Esophagus muscularis mucosa (tissue), 4 donors: ENCODE results near the gene PLGRKT.

ENCODE experiments used
- EP300 ChIP-seq: sonication (generic); formaldehyde crosslinking; IDR thresholded peaks from one replicate; pipeline ENCODE4 v1.6.1; 2017; ENCODE audit warnings: antibody characterized with exemption
- POLR2A ChIP-seq: fragments of 450-650 bp; IDR thresholded peaks from one replicate; pipeline ENCODE4 v1.6.1; 2017; ENCODE audit warnings: antibody characterized with exemption, moderate library complexity, mild to moderate bottlenecking, low read depth
- POLR2AphosphoS5 ChIP-seq, 2 donors: sonication (generic); formaldehyde crosslinking; IDR thresholded peaks; one replicate each; pipeline ENCODE4 v1.6.1; 2017; ENCODE audit warnings: antibody characterized with exemption in 2 of 2
- TF ChIP-seq, protein P1 (sequence below), 3 experiments: fragments of 200-600 bp in 2 of 3; fragments of 450-650 bp in 1 of 3; sonication (generic) in 2 of 3; IDR thresholded peaks; one replicate each; pipeline ENCODE4 v1.5.1; 2017 to 2019; ENCODE audit warnings: antibody characterized with exemption in 3 of 3, mild to moderate bottlenecking in 2 of 3, moderate library complexity in 1 of 3

- TF ChIP-seq POLR2AphosphoS5 (IDR thresholded peaks at IDR 0.05) (no peak), EP300 (no peak), POLR2A (no peak)
- TF ChIP-seq, protein P1, sequence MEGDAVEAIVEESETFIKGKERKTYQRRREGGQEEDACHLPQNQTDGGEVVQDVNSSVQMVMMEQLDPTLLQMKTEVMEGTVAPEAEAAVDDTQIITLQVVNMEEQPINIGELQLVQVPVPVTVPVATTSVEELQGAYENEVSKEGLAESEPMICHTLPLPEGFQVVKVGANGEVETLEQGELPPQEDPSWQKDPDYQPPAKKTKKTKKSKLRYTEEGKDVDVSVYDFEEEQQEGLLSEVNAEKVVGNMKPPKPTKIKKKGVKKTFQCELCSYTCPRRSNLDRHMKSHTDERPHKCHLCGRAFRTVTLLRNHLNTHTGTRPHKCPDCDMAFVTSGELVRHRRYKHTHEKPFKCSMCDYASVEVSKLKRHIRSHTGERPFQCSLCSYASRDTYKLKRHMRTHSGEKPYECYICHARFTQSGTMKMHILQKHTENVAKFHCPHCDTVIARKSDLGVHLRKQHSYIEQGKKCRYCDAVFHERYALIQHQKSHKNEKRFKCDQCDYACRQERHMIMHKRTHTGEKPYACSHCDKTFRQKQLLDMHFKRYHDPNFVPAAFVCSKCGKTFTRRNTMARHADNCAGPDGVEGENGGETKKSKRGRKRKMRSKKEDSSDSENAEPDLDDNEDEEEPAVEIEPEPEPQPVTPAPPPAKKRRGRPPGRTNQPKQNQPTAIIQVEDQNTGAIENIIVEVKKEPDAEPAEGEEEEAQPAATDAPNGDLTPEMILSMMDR (IDR thresholded peaks at IDR 0.05), result no peak
These were observed 81.9 kb downstream of the PLGRKT start for GRCh38 chr9:5355817-5356216.
